ENCODE measurements around the gene ANKIB1.

ANKIB1 gene

DNA sequence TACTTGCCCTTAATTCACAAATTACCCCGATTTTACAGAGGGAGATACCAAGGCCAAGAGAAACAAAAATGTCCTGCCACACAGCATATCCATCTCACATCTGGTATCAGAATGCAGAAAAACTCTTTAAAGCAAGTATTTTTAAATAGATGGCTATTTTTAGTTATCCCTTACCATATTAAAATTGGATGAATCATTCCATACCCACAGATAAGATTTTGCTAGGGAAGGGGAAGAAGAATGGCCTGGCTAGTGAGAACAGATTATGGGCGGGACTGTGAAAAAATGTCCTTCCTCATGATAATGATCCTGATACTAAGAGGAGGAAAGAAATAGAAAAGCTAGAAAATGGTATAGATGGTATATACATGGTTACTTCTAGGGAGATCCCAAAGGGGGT is 121.0 kb downstream of the ANKIB1 start:
- DNase-seq: no peak
- TF ChIP-seq, protein P1, sequence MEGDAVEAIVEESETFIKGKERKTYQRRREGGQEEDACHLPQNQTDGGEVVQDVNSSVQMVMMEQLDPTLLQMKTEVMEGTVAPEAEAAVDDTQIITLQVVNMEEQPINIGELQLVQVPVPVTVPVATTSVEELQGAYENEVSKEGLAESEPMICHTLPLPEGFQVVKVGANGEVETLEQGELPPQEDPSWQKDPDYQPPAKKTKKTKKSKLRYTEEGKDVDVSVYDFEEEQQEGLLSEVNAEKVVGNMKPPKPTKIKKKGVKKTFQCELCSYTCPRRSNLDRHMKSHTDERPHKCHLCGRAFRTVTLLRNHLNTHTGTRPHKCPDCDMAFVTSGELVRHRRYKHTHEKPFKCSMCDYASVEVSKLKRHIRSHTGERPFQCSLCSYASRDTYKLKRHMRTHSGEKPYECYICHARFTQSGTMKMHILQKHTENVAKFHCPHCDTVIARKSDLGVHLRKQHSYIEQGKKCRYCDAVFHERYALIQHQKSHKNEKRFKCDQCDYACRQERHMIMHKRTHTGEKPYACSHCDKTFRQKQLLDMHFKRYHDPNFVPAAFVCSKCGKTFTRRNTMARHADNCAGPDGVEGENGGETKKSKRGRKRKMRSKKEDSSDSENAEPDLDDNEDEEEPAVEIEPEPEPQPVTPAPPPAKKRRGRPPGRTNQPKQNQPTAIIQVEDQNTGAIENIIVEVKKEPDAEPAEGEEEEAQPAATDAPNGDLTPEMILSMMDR (IDR thresholded peaks at IDR 0.05; ENCODE audit: low read depth, low read length): no peak

DNA sequence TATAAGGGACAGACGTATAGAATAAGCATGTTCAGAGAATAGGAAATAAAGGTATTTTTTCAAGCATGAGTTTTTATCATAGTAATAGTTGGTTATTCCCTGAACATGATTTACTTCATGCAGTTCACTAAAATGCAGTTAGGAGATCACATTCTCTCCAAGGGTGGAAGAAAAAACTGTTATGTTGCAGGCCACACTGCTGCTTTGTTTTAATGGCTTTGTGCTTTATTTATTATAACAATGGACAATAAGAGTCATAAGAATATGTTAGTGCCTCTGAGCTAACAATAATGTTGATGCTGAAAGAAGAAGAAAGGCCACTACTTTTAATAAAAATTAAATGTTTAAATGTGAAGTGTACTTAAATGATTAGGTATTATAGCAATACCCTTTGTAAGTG is 123.0 kb downstream of the ANKIB1 start:
- Histone ChIP-seq H3K9me3 (ENCODE audit: severe bottlenecking) (no peaks in the 10 kb centered on the region), H3K27ac (no peak overlapping the region), H3K4me3 (ENCODE audit: low read depth, low read length) (no peak overlapping the region), H3K36me3 (peaks cover 7% of the 10 kb centered on the region; the same call in 1 of the 2 replicates), H3K27me3 (ENCODE audit: insufficient read depth, low read depth, severe bottlenecking) (no peaks in the 10 kb centered on the region)
- TF ChIP-seq, protein P1 (IDR thresholded peaks at IDR 0.05; ENCODE audit: low read depth, low read length): no peak
- no peak for DNase-seq

More for the DNA sequence above, 121.0 kb downstream of the ANKIB1 start:
- H3K4me3 ChIP-seq (ENCODE audit: low read depth, low read length): no peak overlapping the region
- H3K27ac ChIP-seq: no peak overlapping the region
- H3K9me3 ChIP-seq (ENCODE audit: severe bottlenecking): no peaks in the 10 kb centered on the region
- peaks cover 16% of the 10 kb centered on the region for H3K36me3 ChIP-seq
- no peaks in the 10 kb centered on the region for H3K27me3 ChIP-seq (ENCODE audit: insufficient read depth, low read depth, severe bottlenecking)

DNA sequence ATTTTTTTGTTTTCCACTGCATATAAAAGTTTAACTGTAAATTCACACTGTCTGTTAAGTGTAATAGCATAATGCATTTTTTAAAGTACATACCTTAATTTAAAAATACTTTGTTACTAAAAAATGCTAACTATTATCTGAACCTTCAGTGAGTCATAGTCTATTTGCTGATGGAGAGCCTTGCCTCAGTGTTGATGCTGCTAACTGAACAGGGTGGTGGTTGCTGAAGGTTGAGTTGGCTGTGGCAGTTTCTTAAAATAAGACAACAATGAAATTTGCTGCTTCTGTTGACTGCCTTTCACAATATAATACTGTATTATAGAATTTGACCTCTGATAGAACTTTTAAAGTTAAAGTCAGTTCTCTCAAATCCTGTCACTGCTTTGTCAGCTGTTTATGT is 129.2 kb downstream of the ANKIB1 start:
- no peak for DNase-seq
- TF ChIP-seq, protein P1 (IDR thresholded peaks at IDR 0.05; ENCODE audit: low read depth, low read length): no peak
- Histone ChIP-seq H3K27me3 (ENCODE audit: insufficient read depth, low read depth, severe bottlenecking) (no peaks in the 10 kb centered on the region), H3K27ac (no peak overlapping the region), H3K4me3 (ENCODE audit: low read depth, low read length) (no peak overlapping the region), H3K9me3 (ENCODE audit: severe bottlenecking) (peaks cover 4% of the 10 kb centered on the region), H3K36me3 (peaks cover 14% of the 10 kb centered on the region)

DNA sequence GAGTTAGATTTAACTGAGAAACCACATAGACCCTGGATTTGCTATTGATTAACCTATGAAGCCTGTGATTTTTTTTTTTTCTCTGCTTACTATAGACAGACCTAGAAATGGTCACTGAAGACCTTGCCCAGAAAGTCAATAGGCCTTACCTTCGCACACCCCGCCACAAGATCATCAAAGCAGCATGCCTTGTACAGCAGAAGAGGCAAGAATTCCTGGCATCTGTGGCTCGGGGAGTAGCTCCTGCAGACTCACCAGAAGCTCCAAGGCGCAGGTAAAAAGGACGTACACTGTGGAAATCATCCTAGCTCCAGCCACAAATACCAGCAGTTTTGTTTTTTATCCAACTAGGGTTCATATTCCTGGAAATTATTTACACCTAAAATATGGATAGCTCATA is 145.3 kb downstream of the ANKIB1 start:
- H3K9me3 ChIP-seq (ENCODE audit: severe bottlenecking): no peaks in the 10 kb centered on the region
- no peaks in the 10 kb centered on the region; the same call in none of the 2 replicates for H3K36me3 ChIP-seq
- H3K27ac ChIP-seq: no peak overlapping the region
- H3K27me3 ChIP-seq (ENCODE audit: insufficient read depth, low read depth, severe bottlenecking): no peaks in the 10 kb centered on the region
- no peak overlapping the region for H3K4me3 ChIP-seq (ENCODE audit: low read depth, low read length)
- DNase-seq: no peak
- TF ChIP-seq, protein P1 (IDR thresholded peaks at IDR 0.05; ENCODE audit: low read depth, low read length): no peak

DNA sequence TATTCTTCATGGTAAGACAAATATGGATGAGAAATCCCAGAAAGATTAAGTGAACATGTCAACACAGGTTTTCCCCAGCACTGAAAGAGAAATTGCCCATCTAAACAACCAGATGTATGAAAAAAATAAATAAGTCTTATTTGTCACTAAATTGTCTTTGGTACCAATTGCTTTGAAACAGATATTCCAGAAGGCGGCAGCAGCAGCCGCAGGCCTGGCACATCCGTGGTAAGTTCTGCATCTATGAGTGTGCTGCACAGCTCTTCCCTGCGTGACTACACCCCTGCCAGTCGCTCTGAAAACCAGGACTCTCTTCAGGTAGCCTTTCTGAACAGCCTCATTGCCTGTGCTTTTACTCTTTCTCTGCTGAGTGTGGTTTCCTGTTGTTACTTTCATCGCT is 151.8 kb downstream of the ANKIB1 start:
- Histone ChIP-seq H3K4me3 (ENCODE audit: low read depth, low read length) (no peak overlapping the region), H3K36me3 (peaks cover 24% of the 10 kb centered on the region), H3K9me3 (ENCODE audit: severe bottlenecking) (no peaks in the 10 kb centered on the region), H3K27ac (no peak overlapping the region), H3K27me3 (ENCODE audit: insufficient read depth, low read depth, severe bottlenecking) (no peaks in the 10 kb centered on the region)
- TF ChIP-seq, protein P1 (IDR thresholded peaks at IDR 0.05; ENCODE audit: low read depth, low read length): no peak
- DNase-seq: no peak

DNA sequence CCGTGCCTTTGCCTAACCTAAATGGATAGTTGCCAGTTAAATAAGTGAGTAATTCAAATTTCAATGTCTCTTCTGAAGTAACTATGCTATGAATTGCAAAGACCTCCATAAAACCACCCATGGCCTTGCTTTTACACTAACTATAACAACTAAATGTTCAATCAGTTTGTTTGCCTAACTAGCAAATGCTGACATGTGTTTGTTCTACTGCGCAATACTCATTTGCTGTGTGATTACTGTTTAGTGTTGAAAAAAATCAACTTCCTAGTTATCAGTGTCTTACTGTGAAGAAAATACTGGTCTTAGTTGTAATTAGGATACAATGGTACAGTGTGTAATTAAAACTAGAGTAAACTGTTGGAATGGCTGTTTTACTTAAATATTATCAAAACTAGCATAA is 154.2 kb downstream of the ANKIB1 start:
- Histone ChIP-seq H3K4me3 (ENCODE audit: low read depth, low read length) (no peak overlapping the region), H3K9me3 (ENCODE audit: severe bottlenecking) (no peaks in the 10 kb centered on the region), H3K36me3 (peaks cover 24% of the 10 kb centered on the region), H3K27me3 (ENCODE audit: insufficient read depth, low read depth, severe bottlenecking) (no peaks in the 10 kb centered on the region), H3K27ac (no peak overlapping the region)
- TF ChIP-seq, protein P1 (IDR thresholded peaks at IDR 0.05; ENCODE audit: low read depth, low read length): no peak
- DNase-seq: no peak

All from WERI-Rb-1 (cell line).